WTC11 (cell line): ENCODE data around the gene FFAR1. TPM values are rescaled to one million over a fixed set of nuclear protein-coding genes. Genes with fewer than 3 reads are reported as not detected.

Source experiments
- ATAC-seq: fragments of 200-7000 bp; cut with Tn5 transposase; 2 replicates; pipeline ENCODE4 v1.10.0; 2021; ENCODE audit warnings: mild to moderate bottlenecking, moderate library complexity
- CTCF ChIA-PET: fragments of 300-600 bp; sonication (Branson Sonifier 250); formaldehyde crosslinking; loops from one replicate; lab custom pipeline; 2021; ENCODE audit warnings: antibody characterized with exemption; lab: Charles Lee
- POLR2A ChIA-PET: fragments of 350-600 bp; sonication (Branson Sonifier 250); formaldehyde crosslinking; loops from one replicate; lab custom pipeline; 2021; ENCODE audit warnings: antibody characterized with exemption; lab: Charles Lee
- DNase-seq: peaks from one replicate; pipeline ENCODE4 v3.0.0; 2021; ENCODE audit warnings: low spot score
- H3K27ac Mint-ChIP-seq: 2 replicates; pipeline ENCODE4 v1.8.0; 2021; ENCODE audit warnings: mixed read lengths
- H3K27me3 Mint-ChIP-seq: 2 replicates; pipeline ENCODE4 v1.8.0; 2021; ENCODE audit warnings: low read depth, mild to moderate bottlenecking, moderate library complexity, mixed read lengths
- H3K36me3 Mint-ChIP-seq: 2 replicates; pipeline ENCODE4 v1.8.0; 2021; ENCODE audit warnings: mixed read lengths
- H3K4me1 Mint-ChIP-seq: 2 replicates; pipeline ENCODE4 v1.8.0; 2022; ENCODE audit warnings: mixed read lengths
- H3K4me3 Mint-ChIP-seq: 2 replicates; pipeline ENCODE4 v1.8.0; 2021; ENCODE audit warnings: mild to moderate bottlenecking, moderate library complexity, mixed read lengths
- H3K9me3 Mint-ChIP-seq: 2 replicates; pipeline ENCODE4 v1.8.0; 2021; ENCODE audit warnings: mixed read lengths
- ARID4B ChIP-seq: sonication (generic); formaldehyde crosslinking; IDR thresholded peaks from 2 replicates; pipeline ENCODE4 v1.8.0; 2023; ENCODE audit warnings: missing genetic modification reagents, mild to moderate bottlenecking, borderline replicate concordance
- CDX4 ChIP-seq: fragments of 250-450 bp; sonication (Bioruptor Pico); IDR thresholded peaks from 2 replicates; pipeline ENCODE4 v1.9.0; 2021; ENCODE audit warnings: moderate library complexity, mild to moderate bottlenecking, inconsistent platforms, borderline replicate concordance
- CREB1 ChIP-seq: sonication (generic); formaldehyde crosslinking; IDR thresholded peaks from 2 replicates; pipeline ENCODE4 v1.8.0; 2023; ENCODE audit warnings: mild to moderate bottlenecking, missing genetic modification reagents
- E2F4 ChIP-seq: sonication (generic); formaldehyde crosslinking; IDR thresholded peaks from 2 replicates; pipeline ENCODE4 v1.8.1; 2022; ENCODE audit warnings: low read depth, mild to moderate bottlenecking, moderate library complexity, missing genetic modification reagents, borderline replicate concordance
- ESRRA ChIP-seq: sonication (generic); formaldehyde crosslinking; IDR thresholded peaks from 2 replicates; pipeline ENCODE4 v1.8.1; 2022; ENCODE audit warnings: mild to moderate bottlenecking, missing genetic modification reagents, borderline replicate concordance
- GABPB1 ChIP-seq: sonication (generic); formaldehyde crosslinking; IDR thresholded peaks from 2 replicates; pipeline ENCODE4 v1.8.1; 2023; ENCODE audit warnings: mild to moderate bottlenecking, missing genetic modification reagents
- HMGXB4 ChIP-seq: sonication (generic); formaldehyde crosslinking; IDR thresholded peaks from 2 replicates; pipeline ENCODE4 v1.8.1; 2023; ENCODE audit warnings: mild to moderate bottlenecking, moderate library complexity, missing genetic modification reagents
- MLX ChIP-seq: sonication (generic); formaldehyde crosslinking; IDR thresholded peaks from 2 replicates; pipeline ENCODE4 v1.8.1; 2023; ENCODE audit warnings: mild to moderate bottlenecking, missing genetic modification reagents, moderate library complexity
- PRRX2 ChIP-seq: fragments of 250-450 bp; sonication (Bioruptor Pico); IDR thresholded peaks from 2 replicates; pipeline ENCODE4 v1.8.0; 2021; ENCODE audit warnings: mild to moderate bottlenecking
- SMAD4 ChIP-seq: sonication (generic); formaldehyde crosslinking; IDR thresholded peaks from 2 replicates; pipeline ENCODE4 v1.8.0; 2022; ENCODE audit warnings: mild to moderate bottlenecking, missing genetic modification reagents
- ZNF281 ChIP-seq: sonication (generic); formaldehyde crosslinking; IDR thresholded peaks from 2 replicates; pipeline ENCODE4 v1.8.0; 2023; ENCODE audit warnings: mild to moderate bottlenecking, missing genetic modification reagents
- ZNF416 ChIP-seq: fragments of 250-450 bp; sonication (Bioruptor Pico); IDR thresholded peaks from 2 replicates; pipeline ENCODE4 v1.9.0; 2021; ENCODE audit warnings: mild to moderate bottlenecking, inconsistent platforms
- ZNF425 ChIP-seq: fragments of 250-450 bp; sonication (Bioruptor Pico); conservative IDR thresholded peaks from 2 replicates; pipeline ENCODE4 v1.9.0; 2021; ENCODE audit warnings: mild to moderate bottlenecking
- ZSCAN18 ChIP-seq: fragments of 250-450 bp; sonication (Bioruptor Pico); IDR thresholded peaks from 2 replicates; pipeline ENCODE4 v2.1.2; 2022; ENCODE audit warnings: mild to moderate bottlenecking, moderate library complexity
- total RNA-seq: library from RNA; stranded (reverse); gene quantifications from 3 replicates; pipeline ENCODE4 v1.2.3, GENCODE V29; 2021

The FFAR1 gene
- total RNA-seq, 1 experiment from 2014 or later: 0.07 TPM

GRCh38 chr19:35345671-35346111 is 2.0 kb upstream of the FFAR1 start (continued):
- TF ChIP-seq ZNF416 (CRISPR knock-in tag) (no peak), SMAD4 (CRISPR knock-in tag) (no peak), ZNF281 (CRISPR knock-in tag) (no peak), ESRRA (CRISPR knock-in tag) (no peak), CDX4 (CRISPR knock-in tag) (no peak)

- ChIA-PET POLR2A (no interaction called here), CTCF (interaction anchor here (0.9 to 2.2 kb wide), 2 partner anchors 149 to 164 kb away, joined by 3 to 6 read pairs; no protein-coding TSS in a partner anchor)
- no peaks in the 10 kb centered on the region for H3K36me3 Mint-ChIP-seq
- no peak overlapping the region for H3K4me3 Mint-ChIP-seq
- ATAC-seq: no peak
- no peak for DNase-seq
- H3K27ac Mint-ChIP-seq: no peak overlapping the region
- H3K4me1 Mint-ChIP-seq: 0 out of 2 replicates have a peak, but pooled peaks cover 5% of the 10 kb centered on the region
- H3K27me3 Mint-ChIP-seq: no peaks in the 10 kb centered on the region
- H3K9me3 Mint-ChIP-seq: no peaks in the 10 kb centered on the region
- TF ChIP-seq ZNF425 (CRISPR knock-in tag) (no peak), MLX (no peak), ARID4B (CRISPR knock-in tag) (no peak), CREB1 (CRISPR knock-in tag) (no peak), E2F4 (CRISPR knock-in tag) (no peak), ZSCAN18 (no peak), ZNF281 (CRISPR knock-in tag) (no peak), HMGXB4 (no peak), GABPB1 (CRISPR knock-in tag) (no peak), PRRX2 (CRISPR knock-in tag) (no peak)
Observed at GRCh38 chr19:35346193-35347052, 1.3 kb upstream of the FFAR1 start.
